Muscle of leg (tissue), 11 donors: ENCODE measurements around the gene TMEM154. TPM values are rescaled to one million over a fixed set of nuclear protein-coding genes. Genes with fewer than 3 reads are reported as not detected.

Source experiments
- DNase-seq: peaks from one replicate; pipeline ENCODE4 v3.0.0; 2013
- H3K27ac ChIP-seq: one replicate; pipeline ENCODE4 v1.5.1; 2013; ENCODE audit warnings: mild to moderate bottlenecking, low read length, control low read depth
- H3K27me3 ChIP-seq: one replicate; pipeline ENCODE4 v1.6.1; 2013; ENCODE audit warnings: low read length; ENCODE audit not compliant: control insufficient read depth, insufficient read depth
- H3K36me3 ChIP-seq: one replicate; pipeline ENCODE4 v1.6.1; 2013; ENCODE audit warnings: low read length; ENCODE audit not compliant: control insufficient read depth, insufficient read depth
- H3K4me1 ChIP-seq: one replicate; pipeline ENCODE4 v1.6.1; 2013; ENCODE audit warnings: low read length; ENCODE audit not compliant: control insufficient read depth, insufficient read depth
- H3K4me3 ChIP-seq: one replicate; pipeline ENCODE4 v1.5.1; 2013; ENCODE audit warnings: low read length, control low read depth
- H3K9me3 ChIP-seq: replicated peaks from 2 replicates; pipeline ENCODE4 v1.6.1; 2013; ENCODE audit warnings: low read depth, low read length; ENCODE audit not compliant: control insufficient read depth
- WGBS: methylation state at CpG from one replicate; pipeline ENCODE4 v1.1.5; 2013; ENCODE audit warnings: missing lambda C conversion rate; ENCODE audit not compliant: insufficient coverage; 5-methylcytosine and 5-hydroxymethylcytosine counted together
- polyA plus RNA-seq, 8 donors: library from polyadenylated mRNA; unstranded; fragments of 120-200 nt; gene quantifications; one replicate each; pipeline versions ENCODE4 v1.2.1 to v1.2.3, GENCODE V29; 2013; ENCODE audit warnings: inconsistent platforms in 1 of 8, low replicate concordance in 1 of 8; ENCODE audit not compliant: insufficient read length in 8 of 8, insufficient read depth in 1 of 8
- total RNA-seq: library from RNA; stranded (reverse); fragments of 120-200 nt; gene quantifications from one replicate; pipeline ENCODE4 v1.2.4, GENCODE V29; 2013

The TMEM154 gene
- total and polyA plus RNA-seq, 9 donors, result 0.15 to 1.9 (median 0.79) TPM

DNA sequence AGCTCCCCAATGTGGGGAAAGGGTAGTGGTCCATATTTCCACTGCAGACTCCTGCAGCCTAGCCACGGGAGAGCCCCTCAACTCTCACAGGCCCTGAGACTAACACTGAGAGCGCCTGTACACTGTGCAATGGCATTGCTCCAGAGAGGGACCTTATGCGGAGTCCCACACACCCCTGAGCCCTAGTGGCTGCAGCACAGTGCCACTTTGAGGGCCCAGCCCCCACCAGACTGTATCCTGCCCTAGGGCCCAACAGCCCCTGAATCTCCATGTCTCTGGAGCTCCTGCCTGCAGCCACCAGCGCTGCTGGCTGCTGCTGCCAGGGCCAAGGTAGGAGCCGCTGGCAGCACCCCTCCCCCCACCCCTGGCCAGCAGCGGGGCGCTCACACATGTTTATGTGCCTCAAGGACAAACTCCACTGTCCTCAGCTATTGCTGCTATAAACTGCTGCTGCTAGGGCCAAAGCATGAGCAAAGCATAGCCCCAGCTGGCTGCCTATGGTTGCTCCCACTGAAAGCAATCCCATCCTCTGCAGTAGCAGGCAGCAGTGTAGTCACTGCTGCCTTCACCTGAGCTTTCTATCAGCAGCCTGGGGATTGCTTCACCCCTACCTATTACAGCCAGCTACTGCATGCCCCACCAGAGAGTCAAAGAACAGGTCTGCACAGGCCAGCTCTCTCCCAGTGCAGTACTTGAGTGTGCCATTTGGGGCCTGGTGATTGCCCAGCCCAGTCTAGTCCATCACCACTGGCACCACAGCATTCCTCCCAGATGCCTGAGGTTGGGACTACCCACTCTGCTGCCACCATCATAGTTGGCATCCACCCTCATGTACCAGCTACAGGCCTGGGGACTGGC is 24.3 kb downstream of the TMEM154 start:
- H3K4me3 ChIP-seq, result no peak overlapping the region
- peaks cover 15% of the 10 kb centered on the region for H3K9me3 ChIP-seq
- WGBS, result 66% methylated on average over 6 of the region's 7 CpGs
- DNase-seq, result no peak
- H3K27ac ChIP-seq, result no peak overlapping the region
- H3K36me3 ChIP-seq, result no peaks in the 10 kb centered on the region
- H3K4me1 ChIP-seq, result no peaks in the 10 kb centered on the region
- no peaks in the 10 kb centered on the region for H3K27me3 ChIP-seq

DNA sequence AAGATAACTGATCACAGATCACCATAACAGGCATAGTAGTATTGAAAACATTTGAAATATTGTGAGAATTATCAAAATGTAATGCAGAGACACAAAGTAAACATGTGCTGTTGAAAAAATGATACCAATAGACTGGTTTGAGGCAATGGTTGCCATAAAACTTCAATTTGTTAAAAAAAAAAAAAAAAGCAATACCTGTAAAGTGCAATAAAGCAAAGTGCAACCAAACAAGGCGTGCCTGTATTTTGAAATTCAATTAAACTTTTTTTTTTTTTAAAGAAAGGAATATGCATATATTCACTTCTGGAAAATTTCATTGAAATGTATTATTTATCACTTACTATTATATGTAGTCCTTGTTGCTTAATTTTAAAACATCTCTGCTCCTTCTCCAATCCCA is 27.7 kb downstream of the TMEM154 start:
- WGBS, result no CpG with 5 or more reads among the region's 1 CpG
- Histone ChIP-seq H3K4me1 (no peaks in the 10 kb centered on the region), H3K27me3 (no peaks in the 10 kb centered on the region), H3K9me3 (peaks cover 10% of the 10 kb centered on the region), H3K36me3 (no peaks in the 10 kb centered on the region), H3K4me3 (no peak overlapping the region), H3K27ac (no peak overlapping the region)
- no peak for DNase-seq

DNA sequence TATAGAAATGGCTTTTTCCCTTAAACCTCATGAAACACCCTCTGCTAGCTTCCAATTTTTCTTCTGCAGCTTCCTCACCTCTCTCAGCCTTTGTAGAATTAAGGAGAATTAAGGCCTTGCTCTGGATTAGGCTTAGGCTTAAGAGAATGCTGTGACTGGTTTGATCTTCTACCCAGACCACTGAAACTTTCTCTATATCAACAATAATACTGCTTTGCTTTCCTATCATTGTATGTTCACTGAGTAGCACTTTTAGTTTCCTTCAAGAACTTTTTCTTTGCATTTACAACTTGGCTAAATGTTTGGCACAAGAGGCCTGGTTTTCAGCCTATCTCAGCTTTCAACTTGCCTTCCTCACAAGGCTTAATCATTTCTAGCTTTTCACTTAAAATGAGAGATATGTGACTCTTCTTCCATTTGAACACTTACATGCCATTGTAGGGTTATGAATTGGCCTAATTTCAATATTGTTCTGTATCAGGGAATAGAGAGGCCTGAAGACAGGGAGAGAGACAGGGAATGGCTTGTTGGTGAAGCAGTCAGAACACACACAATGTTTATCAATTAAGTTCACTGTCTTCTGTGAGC is 28.2 kb downstream of the TMEM154 start:
- no peak for DNase-seq
- H3K27me3 ChIP-seq, result no peaks in the 10 kb centered on the region
- H3K4me3 ChIP-seq, result no peak overlapping the region
- H3K9me3 ChIP-seq, result peaks cover 6% of the 10 kb centered on the region
- H3K27ac ChIP-seq, result no peak overlapping the region
- H3K4me1 ChIP-seq, result no peaks in the 10 kb centered on the region
- no peaks in the 10 kb centered on the region for H3K36me3 ChIP-seq

DNA sequence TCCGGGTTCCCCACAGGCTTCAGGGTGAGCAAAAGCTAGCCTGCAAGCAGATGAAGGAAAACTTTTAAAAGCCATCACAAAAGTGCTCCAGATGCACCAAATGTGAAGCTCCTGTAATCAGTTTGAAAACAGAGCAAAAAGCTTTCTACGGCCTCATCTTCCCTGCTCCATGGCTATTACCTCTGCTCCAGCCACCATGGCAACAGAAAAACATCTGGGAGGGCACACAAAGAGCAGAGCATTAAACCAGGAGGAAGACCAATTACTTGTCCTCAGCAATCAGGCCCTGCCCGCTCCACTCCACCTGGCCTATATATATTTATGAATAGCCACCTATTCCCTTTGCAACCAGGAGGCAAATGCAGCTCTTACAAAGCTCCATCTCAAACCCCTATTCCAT is 33.6 kb downstream of the TMEM154 start:
- Histone ChIP-seq H3K4me3 (no peak overlapping the region), H3K4me1 (peaks cover 5% of the 10 kb centered on the region), H3K27ac (no peak overlapping the region), H3K9me3 (no peaks in the 10 kb centered on the region), H3K36me3 (no peaks in the 10 kb centered on the region), H3K27me3 (no peaks in the 10 kb centered on the region)
- no peak for DNase-seq
- 50% methylated on average over 3 of the region's 3 CpGs for WGBS

DNA sequence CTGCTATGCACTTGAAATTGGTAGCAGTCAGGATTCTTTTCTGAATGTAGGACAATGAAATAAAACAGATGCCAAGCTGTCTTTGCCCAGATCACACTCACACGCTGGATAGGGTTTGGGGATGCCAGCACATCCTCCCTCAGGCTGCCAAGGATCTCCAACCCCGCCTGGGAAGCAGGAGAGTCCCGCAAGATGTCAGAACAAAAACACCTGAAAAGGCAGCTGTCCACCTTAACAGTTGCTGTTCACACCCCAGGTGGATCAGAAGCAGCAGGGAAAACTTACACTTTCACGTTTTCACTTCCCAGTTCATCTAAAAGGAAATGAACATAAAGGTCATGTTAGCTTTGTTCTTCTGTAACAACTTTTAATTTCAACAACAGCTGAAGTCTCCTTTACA is 35.7 kb downstream of the TMEM154 start:
- H3K9me3 ChIP-seq, result no peaks in the 10 kb centered on the region
- H3K4me3 ChIP-seq, result no peak overlapping the region
- no peaks in the 10 kb centered on the region for H3K27me3 ChIP-seq
- no peaks in the 10 kb centered on the region for H3K36me3 ChIP-seq
- WGBS, result no CpG with 5 or more reads among the region's 4 CpGs
- DNase-seq, result no peak
- no peak overlapping the region for H3K27ac ChIP-seq
- H3K4me1 ChIP-seq, result peaks cover 5% of the 10 kb centered on the region

DNA sequence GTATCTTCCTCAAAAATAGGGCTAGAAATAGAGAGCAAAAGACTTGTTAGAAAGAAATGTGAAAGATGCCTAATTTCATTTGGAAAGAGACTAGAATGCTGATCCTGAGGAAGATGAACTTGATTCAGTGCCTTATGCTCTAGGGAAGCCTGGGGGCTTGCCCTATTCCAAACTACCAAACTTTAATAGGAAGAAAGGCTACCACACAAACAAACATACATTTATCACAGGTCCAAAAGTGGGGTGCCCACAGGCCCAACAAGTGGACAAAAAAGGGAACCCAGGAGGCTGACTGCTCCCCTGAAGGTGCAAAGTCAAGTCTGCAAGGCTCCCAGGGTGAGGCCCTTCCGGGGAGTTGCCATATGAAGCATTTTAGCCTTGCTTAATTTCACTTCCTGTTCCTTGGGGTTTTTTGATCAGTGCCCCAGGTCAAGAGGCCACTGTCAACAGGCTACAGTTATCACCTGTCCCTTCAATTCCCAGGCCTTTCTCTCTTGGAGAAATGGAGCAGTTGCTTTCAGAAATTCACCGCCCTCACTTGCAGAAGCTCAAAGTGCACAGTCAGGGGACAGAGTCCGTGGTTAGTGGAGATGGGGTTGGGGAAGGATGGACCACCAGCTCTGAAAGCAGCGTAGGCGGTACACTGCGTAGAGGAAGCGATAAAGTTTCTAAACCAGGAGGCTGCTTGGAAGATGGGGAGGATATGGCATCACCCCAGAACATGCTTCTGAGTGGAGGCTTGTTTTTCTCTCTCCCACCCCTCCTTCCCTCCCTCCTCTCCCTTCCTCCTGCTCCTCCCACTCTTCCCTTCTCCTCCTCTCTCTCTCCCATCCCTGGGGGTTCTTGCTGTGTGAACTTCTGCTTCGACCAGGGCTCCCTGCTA is 36.4 kb downstream of the TMEM154 start:
- no peak overlapping the region for H3K27ac ChIP-seq
- H3K4me1 ChIP-seq, result peaks cover 5% of the 10 kb centered on the region
- no peaks in the 10 kb centered on the region for H3K27me3 ChIP-seq
- no peaks in the 10 kb centered on the region for H3K9me3 ChIP-seq
- 58% methylated on average over 4 of the region's 8 CpGs for WGBS
- H3K4me3 ChIP-seq, result no peak overlapping the region
- no peak for DNase-seq
- H3K36me3 ChIP-seq, result no peaks in the 10 kb centered on the region

DNA sequence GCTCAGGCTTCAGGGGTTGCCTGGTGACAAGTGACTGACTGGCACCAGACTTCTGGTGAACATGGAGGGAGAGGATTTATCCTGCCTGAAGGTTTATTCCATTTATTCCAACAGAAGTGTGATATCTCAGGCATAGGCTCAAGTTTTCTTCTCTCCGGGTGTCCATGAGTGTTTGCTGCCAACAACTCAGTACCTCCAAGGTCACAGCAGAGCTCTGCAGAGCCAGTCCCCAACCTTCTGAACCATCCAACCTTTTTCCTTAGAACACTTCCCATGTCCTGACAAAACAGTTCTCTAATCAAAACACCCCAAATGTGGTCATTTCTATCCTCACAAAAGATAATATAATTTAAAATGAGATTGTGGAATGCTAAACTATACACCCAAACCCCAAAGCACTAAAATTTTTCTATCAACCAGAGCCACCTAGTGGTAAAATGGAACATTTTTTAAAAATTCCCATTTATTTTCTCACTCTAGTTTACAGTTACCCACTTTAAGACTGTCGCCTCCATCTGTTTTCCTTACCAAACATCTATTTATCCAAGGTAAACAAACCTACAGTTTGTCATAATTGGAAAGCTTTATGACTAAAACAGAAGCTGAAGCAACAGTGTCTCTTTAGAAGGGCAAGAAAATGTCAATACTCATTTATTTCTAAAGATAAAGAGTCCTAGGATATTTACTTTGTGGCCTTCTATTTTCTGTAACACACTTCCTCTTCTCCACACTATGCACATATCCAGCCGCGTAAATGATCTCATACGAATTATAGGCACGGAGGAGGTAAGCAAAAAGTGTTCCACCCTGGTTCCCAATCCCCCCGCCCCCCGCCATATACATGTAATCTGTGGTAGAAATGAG is 39.5 kb downstream of the TMEM154 start:
- no peak for DNase-seq
- Histone ChIP-seq H3K27ac (no peak overlapping the region), H3K36me3 (no peaks in the 10 kb centered on the region), H3K27me3 (no peaks in the 10 kb centered on the region), H3K4me1 (peaks cover 5% of the 10 kb centered on the region), H3K4me3 (no peak overlapping the region), H3K9me3 (no peaks in the 10 kb centered on the region)
- WGBS, result 43% methylated on average over 1 of the region's 8 CpGs

DNA sequence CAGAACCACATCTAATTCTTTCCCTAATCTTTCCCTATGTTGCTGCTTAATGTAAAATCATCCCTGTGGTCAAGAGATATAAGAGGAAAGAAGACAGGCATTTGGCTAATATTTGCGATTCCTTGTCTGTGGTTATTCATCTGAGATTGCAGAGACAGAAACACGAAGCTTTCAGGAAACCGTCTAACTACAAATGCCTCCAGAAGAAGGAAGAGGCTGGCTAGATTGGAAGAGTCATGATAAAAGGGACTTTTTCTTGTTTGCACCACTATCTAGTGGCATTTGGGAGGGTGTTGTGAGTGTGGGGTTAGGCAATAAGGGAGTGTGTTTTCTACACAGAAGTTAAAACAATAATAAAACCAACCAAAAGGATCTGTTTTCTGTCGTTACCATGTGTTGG is 43.9 kb downstream of the TMEM154 start:
- Histone ChIP-seq H3K4me3 (no peak overlapping the region), H3K36me3 (no peaks in the 10 kb centered on the region), H3K27me3 (no peaks in the 10 kb centered on the region), H3K9me3 (no peaks in the 10 kb centered on the region), H3K4me1 (no peaks in the 10 kb centered on the region), H3K27ac (no peak overlapping the region)
- no peak for DNase-seq
- WGBS, result no CpG with 5 or more reads among the region's 4 CpGs

DNA sequence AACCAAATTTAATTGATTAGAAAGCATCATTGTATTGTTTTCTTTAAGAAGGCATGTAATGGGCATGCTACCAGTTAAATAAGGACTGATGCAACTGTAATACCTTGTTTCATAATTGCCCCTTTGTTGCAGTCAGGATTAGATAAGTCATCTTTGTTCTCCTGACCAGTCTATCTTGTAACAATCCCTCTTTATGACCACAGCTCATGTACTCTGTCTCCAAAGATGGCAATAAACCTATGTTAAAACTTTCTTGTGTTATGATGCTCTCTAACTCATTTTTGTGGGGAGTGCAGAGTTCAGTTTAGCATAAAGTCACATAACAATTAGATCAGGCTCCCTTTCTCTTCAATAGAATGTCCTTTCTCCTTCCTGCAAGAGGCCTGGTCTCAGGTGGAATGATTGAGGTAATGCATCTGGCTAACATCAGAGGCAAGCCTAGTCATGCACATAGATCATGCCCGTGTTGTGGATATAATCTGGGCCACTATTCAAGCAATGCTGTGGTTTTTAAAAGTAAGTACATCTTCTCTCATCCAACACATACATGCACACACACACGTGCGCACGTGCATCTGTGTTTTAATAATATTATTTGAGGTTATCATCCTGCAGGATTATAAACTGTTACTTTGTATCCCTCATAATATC is 45.6 kb downstream of the TMEM154 start:
- Histone ChIP-seq H3K36me3 (no peaks in the 10 kb centered on the region), H3K4me1 (no peaks in the 10 kb centered on the region), H3K9me3 (no peaks in the 10 kb centered on the region), H3K4me3 (no peak overlapping the region), H3K27ac (no peak overlapping the region), H3K27me3 (no peaks in the 10 kb centered on the region)
- DNase-seq, result no peak
- WGBS, result no CpG with 5 or more reads among the region's 4 CpGs
